Skeletal muscle tissue (tissue), 4 donors: ENCODE measurements around the gene CCL22. TPM values are rescaled to one million over a fixed set of nuclear protein-coding genes. Genes with fewer than 3 reads are reported as not detected.

Experiments used
- H3K27ac ChIP-seq: one replicate; pipeline ENCODE4 v1.7.0; 2013; ENCODE audit warnings: mild to moderate bottlenecking, low read depth, low read length, inconsistent platforms
- H3K27me3 ChIP-seq, 3 donors: one replicate each; pipeline ENCODE4 v1.7.0; 2013; ENCODE audit warnings: low read length in 3 of 3; ENCODE audit not compliant: control insufficient read depth in 3 of 3, insufficient read depth in 3 of 3
- H3K36me3 ChIP-seq, 3 donors: one replicate each; pipeline ENCODE4 v1.7.0; 2013; ENCODE audit warnings: low read length in 3 of 3; ENCODE audit not compliant: control insufficient read depth in 3 of 3, insufficient read depth in 3 of 3
- H3K4me1 ChIP-seq, 3 donors: one replicate each; pipeline ENCODE4 v1.7.0; 2013; ENCODE audit warnings: low read length in 3 of 3, mild to moderate bottlenecking in 3 of 3; ENCODE audit not compliant: control insufficient read depth in 3 of 3, insufficient read depth in 3 of 3
- H3K4me3 ChIP-seq, 3 donors: one replicate each; pipeline ENCODE4 v1.7.0; 2013; ENCODE audit warnings: low read length in 3 of 3
- H3K9ac ChIP-seq, 3 donors: one replicate each; pipeline ENCODE4 v1.7.0; 2013; ENCODE audit warnings: low read length in 3 of 3, mild to moderate bottlenecking in 3 of 3, moderate library complexity in 2 of 3, low read depth in 1 of 3
- H3K9me3 ChIP-seq, 3 donors: one replicate each; pipeline ENCODE4 v1.7.0; 2013; ENCODE audit warnings: low read length in 3 of 3; ENCODE audit not compliant: control insufficient read depth in 3 of 3
- total RNA-seq: library from RNA; depleted of rRNA; stranded (reverse); fragments of >200 nt; gene quantifications from one replicate; pipeline ENCODE4 v1.2.3, GENCODE V29; 2014
- donor health status: Osteomylitis.

Gene CCL22, protein sequence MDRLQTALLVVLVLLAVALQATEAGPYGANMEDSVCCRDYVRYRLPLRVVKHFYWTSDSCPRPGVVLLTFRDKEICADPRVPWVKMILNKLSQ
- not detected for total RNA-seq

DNA sequence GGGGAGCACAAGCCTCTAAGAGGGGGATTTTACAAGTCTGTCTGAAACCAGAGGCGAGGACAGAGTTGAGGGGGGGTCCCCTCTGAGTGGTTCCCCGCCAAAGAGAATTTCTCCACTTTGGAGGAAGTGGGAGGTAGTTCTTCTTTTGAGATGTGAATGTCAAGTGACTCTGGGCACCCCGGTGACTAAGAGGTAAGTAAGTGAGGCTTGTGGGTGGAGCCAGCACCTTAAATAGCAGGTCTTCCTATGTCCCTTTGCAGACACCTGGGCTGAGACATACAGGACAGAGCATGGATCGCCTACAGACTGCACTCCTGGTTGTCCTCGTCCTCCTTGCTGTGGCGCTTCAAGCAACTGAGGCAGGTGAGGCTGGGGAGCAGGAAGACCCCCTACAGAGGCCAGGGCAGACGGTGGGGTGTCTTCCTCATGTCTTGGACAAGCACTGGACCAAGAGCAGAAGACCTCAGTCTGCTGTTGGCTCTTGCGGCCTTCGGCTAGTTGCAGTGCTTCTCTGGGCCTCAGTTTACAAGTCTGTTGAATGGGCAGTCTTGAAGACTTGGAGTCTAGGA is at the start of gene CCL22:
Gene CCL22 (plus strand): TSS at position 257 of the 569 bp plus-strand sequence. CDS start 34 bp downstream, at position 291.
- Histone ChIP-seq H3K36me3 (no peaks in the 10 kb centered on the region), H3K9ac (no peak within 1 kb of the TSS), H3K27me3 (peaks cover 0 to 4% (median 0%) of the 10 kb centered on the region in 3 donors), H3K9me3 (no peaks in the 10 kb centered on the region), H3K4me1 (no peaks in the 10 kb centered on the region), H3K27ac (no peak within 1 kb of the TSS), H3K4me3 (no peak within 1 kb of the TSS)

DNA sequence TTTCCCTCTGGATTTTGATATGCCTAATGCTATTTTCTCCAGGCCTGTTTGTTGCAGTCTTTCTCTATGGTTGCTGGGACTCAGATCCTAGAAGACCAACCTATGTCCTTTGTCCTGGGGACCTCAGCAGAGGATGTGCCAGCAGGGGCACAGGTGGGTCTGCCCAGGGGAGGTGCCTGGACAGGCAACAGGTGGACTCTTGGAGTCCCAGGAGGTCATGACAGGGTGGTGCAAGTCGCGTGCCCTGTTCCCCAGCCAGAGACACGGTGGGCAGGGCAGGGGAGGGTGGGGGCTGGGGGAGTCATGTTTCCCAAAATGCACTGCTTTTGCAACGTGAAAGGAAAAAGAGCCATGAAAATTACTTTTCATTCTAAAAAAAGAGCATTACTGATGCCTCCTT is 47.8 kb upstream of the CCL22 start:
- H3K27ac ChIP-seq = no peak overlapping the region
- H3K9me3 ChIP-seq = no peaks in the 10 kb centered on the region
- H3K4me3 ChIP-seq = no peak overlapping the region
- H3K27me3 ChIP-seq = peaks cover 0 to 13% (median 3%) of the 10 kb centered on the region in 3 donors
- peaks cover 0 to 2% (median 0%) of the 10 kb centered on the region in 3 donors for H3K4me1 ChIP-seq
- H3K36me3 ChIP-seq = no peaks in the 10 kb centered on the region
- no peak overlapping the region for H3K9ac ChIP-seq

DNA sequence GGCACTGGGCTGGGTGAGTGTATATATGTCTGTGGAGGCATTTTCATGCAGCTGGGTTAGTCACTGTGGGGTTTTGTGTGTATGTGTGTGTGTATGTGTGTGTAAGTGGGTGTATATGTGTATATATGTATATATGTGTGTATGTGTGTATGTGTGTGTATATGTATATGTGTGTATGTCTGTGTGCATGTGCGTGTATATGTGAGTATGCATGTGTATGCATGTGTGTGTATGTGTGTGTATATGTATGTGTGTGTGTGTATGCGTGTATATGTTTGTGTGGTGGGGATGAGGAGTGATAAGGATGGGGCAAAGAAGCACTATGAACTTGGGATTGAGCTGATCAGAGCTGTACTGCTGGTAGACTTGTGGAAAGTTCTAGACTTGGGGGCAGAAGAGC is 45.1 kb upstream of the CCL22 start:
- no peaks in the 10 kb centered on the region for H3K36me3 ChIP-seq
- no peak overlapping the region for H3K9ac ChIP-seq
- no peaks in the 10 kb centered on the region for H3K9me3 ChIP-seq
- no peak overlapping the region for H3K27ac ChIP-seq
- no peak overlapping the region for H3K4me3 ChIP-seq
- peaks cover 9 to 13% (median 13%) of the 10 kb centered on the region in 3 donors for H3K4me1 ChIP-seq
- H3K27me3 ChIP-seq = peaks cover 2 to 18% (median 4%) of the 10 kb centered on the region in 3 donors

- Histone ChIP-seq H3K36me3 (no peaks in the 10 kb centered on the region), H3K4me1 (peaks cover 9 to 13% (median 13%) of the 10 kb centered on the region in 3 donors), H3K27ac (no peak overlapping the region), H3K4me3 (no peak overlapping the region), H3K27me3 (peaks cover 2 to 18% (median 4%) of the 10 kb centered on the region in 3 donors), H3K9ac (no peak overlapping the region), H3K9me3 (no peaks in the 10 kb centered on the region)
Measured at GRCh38 chr16:57314161-57314785, 44.3 kb upstream of the CCL22 start.

- Histone ChIP-seq H3K27ac (no peak overlapping the region), H3K4me1 (peaks cover 9 to 13% (median 13%) of the 10 kb centered on the region in 3 donors), H3K27me3 (peaks cover 2 to 18% (median 4%) of the 10 kb centered on the region in 3 donors), H3K4me3 (no peak overlapping the region), H3K9ac (no peak overlapping the region), H3K9me3 (no peaks in the 10 kb centered on the region), H3K36me3 (no peaks in the 10 kb centered on the region)
Measured at GRCh38 chr16:57315416-57315815, 43.2 kb upstream of the CCL22 start.

- H3K27me3 ChIP-seq = peaks cover 2 to 18% (median 4%) of the 10 kb centered on the region in 3 donors
- H3K4me1 ChIP-seq = peaks cover 9 to 13% (median 13%) of the 10 kb centered on the region in 3 donors
- no peak overlapping the region for H3K9ac ChIP-seq
- H3K36me3 ChIP-seq = no peaks in the 10 kb centered on the region
- H3K9me3 ChIP-seq = no peaks in the 10 kb centered on the region
- no peak overlapping the region for H3K4me3 ChIP-seq
- H3K27ac ChIP-seq = peak overlapping the region; percentile 44
Measured at GRCh38 chr16:57316390-57317017, 42.1 kb upstream of the CCL22 start.

DNA sequence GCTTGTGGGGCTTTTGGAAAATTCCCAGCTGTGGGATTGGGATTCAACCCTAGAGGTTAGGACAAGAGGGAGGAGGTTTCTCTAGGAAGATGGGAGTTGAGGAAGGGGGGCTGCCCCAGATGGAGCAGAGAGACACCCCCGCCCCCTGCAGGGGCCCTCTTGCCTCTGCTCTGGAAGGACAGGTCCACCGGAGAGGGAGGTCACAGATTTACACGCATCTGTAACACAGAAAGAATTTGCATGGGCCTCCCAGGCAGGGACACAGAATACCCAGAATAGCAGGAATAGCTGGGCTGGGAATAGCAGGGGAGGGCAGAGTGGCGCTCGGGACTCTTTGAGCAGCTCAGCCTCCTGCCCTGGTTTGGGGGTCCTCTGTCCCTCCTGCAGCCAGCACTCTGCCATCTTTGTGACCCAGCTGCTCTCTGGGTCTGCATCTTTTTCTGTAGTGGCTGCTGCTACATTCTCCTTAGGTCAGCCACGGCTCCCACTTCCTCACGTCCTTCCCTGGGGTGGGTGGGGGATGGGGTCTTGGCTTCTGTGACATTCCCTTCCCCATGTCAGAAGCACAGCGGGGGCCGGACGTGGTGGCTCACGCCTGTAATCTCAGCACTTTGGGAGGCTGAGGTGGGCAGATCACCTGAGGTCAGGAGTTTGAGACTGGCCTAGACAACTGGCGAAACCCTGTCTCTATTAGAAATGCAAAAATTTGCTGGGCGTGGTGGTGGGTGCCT is 40.2 kb upstream of the CCL22 start:
- no peak overlapping the region for H3K4me3 ChIP-seq
- peaks cover 0 to 18% (median 2%) of the 10 kb centered on the region in 3 donors for H3K27me3 ChIP-seq
- peaks cover 9 to 13% (median 13%) of the 10 kb centered on the region in 3 donors for H3K4me1 ChIP-seq
- no peaks in the 10 kb centered on the region for H3K36me3 ChIP-seq
- no peak overlapping the region for H3K9ac ChIP-seq
- H3K27ac ChIP-seq = no peak overlapping the region
- no peaks in the 10 kb centered on the region for H3K9me3 ChIP-seq

DNA sequence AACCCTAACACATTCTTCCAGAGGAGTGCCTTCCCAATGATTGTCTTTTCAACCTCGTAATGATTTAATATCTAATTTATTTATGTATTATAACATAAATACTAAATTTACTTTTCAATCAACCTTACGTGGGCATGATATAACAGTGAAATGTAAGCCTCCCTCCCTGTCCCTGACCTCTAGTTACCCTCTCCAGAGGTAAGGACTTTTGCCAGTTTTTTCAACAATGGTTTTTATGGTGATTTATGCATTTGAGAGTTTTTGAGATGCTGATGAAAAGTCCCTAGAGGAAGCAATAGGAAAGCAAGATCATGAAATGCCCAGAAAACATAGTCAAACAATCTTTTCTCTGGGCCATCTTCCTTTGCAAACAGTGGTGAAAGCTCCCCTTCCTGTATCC is 38.9 kb upstream of the CCL22 start:
- Histone ChIP-seq H3K27me3 (peaks cover 0 to 18% (median 2%) of the 10 kb centered on the region in 3 donors), H3K4me3 (no peak overlapping the region), H3K27ac (no peak overlapping the region)

DNA sequence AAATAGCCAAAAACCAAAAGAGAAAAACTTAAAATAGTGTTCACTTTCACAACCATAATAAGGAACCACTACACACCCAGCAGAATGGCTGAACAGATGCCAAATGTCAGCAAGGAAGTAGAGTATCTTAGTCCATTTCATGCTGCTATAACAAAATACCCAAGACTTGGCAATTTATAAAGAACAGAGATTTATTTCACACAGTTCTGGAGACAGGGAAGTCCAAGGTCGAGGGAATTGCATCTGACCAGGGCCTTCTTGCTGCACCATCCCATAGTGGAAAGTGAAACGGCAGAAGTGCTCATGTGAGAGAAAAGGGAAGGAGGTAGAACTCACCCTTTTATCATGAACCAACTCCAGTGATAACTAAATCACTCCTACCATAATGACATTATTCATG is 33.8 kb upstream of the CCL22 start:
- H3K9me3 ChIP-seq = peaks cover 0 to 2% (median 0%) of the 10 kb centered on the region in 3 donors
- H3K9ac ChIP-seq = no peak overlapping the region
- H3K27me3 ChIP-seq = no peaks in the 10 kb centered on the region
- no peaks in the 10 kb centered on the region for H3K4me1 ChIP-seq
- H3K4me3 ChIP-seq = no peak overlapping the region
- no peak overlapping the region for H3K27ac ChIP-seq
- H3K36me3 ChIP-seq = no peaks in the 10 kb centered on the region

More for the DNA sequence above, 38.9 kb upstream of the CCL22 start:
- Histone ChIP-seq H3K36me3 (no peaks in the 10 kb centered on the region), H3K9ac (no peak overlapping the region), H3K9me3 (no peaks in the 10 kb centered on the region), H3K4me1 (peaks cover 9 to 13% (median 13%) of the 10 kb centered on the region in 3 donors)
